ENCODE results near the gene BBS7.

BBS7 gene

GRCh38 chr4:121869841-121870822, at the start of gene BBS7:
Gene BBS7, minus strand, starts transcription at chr4:121870474. Its CDS starts 161 bp downstream, at chr4:121870313.
- DNase-seq: peak; percentile 86

DNA sequence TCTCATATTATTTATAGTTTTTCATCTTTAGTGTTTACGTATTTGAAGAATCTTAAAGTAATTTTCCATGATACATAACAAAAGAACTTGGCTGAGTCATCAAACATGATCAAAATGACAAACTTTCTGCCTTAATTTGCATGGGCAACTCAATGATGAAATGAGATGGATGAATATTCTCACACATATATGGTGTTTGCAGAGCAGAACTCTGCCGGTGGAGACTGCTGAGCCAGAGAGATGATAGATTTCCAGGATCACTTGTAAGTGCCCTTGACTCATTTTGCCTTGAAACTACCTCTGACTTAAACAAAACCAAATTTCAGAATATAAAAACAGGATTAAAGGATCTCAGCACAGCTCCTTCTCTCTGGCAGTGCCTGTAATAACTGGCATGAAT, 43.4 kb upstream of the BBS7 start:
- DNase-seq: no peak

DNA sequence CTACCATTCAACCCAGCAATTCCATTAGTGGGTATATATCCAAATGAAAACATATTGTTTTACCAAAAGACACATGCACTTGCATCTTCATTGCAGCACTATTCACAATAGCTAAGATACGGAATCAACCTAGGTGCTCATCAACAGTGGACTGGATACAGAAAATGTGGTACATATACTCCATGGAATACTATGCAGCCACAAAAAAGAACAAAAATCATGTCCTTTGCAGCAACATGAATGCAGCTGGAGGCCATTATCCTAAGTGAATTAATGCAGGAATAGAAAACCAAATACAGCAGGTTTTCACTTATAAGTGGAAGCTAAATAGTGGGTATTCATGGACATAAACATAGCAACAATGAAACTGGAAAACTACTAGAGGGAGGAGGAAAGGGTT, 38.1 kb upstream of the BBS7 start:
- no peak for DNase-seq

- DNase-seq: no peak
Observed at GRCh38 chr4:121900132-121900983, 30.1 kb upstream of the BBS7 start.

GRCh38 chr4:121898150-121898549, 27.9 kb upstream of the BBS7 start:
- no peak for DNase-seq

- no peak for DNase-seq
Observed at GRCh38 chr4:121888134-121888533, 17.9 kb upstream of the BBS7 start.

DNA sequence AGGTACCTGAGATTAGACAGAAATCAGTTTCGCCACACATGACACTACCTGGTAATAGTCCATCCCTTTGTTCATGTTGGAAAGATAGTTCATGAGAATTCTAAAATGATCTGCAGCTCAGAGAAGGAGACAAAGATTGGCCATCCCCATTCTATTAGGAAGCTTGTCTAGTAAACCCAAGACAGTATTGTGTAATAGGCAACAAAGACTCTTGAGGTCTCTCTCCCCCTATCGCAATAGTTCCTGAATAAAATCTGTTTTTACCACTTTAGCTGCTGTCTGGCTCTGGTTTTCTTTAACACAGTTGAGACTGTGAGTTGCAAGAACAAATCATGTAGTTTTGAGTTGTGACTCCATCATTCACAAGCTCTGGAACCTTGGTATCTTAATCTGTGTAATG, 14.8 kb upstream of the BBS7 start:
- DNase-seq: no peak

DNA sequence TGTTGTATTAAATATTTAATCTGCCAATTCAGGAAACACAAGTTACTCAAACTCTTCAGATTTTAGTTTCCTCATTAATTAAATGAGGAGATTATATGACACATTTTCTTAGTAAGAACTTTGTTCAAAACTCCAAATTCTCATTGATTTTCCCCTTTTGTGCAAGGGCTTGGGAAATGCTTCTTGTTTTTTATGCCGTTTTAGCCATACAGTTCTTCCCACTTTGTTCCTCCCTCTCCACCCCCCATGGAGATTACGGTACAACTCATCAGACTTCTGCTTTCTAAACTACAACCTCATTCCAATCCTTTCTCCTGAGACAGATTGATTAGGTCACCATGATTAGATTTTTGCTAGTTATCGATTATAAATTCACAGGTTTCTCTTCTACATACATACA, 10.9 kb upstream of the BBS7 start:
- no peak for DNase-seq

DNA sequence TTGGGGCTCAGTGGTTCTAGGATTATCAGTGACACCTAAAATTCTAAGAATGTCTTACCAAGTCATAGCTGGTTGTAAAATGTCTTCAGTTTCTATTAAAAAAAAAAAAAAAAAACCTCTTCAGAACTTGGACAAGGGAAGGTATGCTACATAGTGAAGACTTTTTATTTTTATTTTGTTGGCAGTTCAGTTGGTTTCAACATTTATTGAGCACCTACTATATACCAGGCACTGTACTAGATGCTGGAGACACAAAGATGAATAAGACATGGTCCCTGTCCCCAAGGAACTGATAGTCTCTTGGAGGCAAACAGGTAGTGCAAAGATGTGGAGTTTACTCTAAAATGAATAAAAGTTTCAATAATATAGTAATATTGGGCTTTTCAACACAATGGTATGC, 8.9 kb upstream of the BBS7 start:
- no peak for DNase-seq

GRCh38 chr4:121877041-121877773, 6.9 kb upstream of the BBS7 start:
- no peak for DNase-seq

DNA sequence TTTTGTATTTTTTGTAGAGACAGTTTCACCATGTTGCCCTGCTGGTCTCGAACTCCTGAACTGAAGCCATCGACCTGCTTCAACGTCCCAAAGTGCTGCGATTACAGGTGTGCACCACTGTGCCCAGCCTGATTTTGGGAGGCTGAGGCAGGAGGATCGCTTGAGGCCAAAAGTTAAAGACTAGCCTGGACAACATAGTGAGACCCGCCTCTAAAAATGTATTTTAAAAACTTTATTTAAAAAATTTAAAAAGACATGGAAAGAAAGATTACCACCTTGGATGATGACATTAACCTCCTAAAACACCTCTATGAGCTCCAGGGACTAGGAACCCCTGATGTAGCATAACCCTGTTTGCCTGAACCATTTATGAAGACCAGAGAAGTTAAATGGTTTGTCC, 5.8 kb upstream of the BBS7 start:
- no peak for DNase-seq

GRCh38 chr4:121875652-121876051, 5.4 kb upstream of the BBS7 start:
- DNase-seq: no peak

DNA sequence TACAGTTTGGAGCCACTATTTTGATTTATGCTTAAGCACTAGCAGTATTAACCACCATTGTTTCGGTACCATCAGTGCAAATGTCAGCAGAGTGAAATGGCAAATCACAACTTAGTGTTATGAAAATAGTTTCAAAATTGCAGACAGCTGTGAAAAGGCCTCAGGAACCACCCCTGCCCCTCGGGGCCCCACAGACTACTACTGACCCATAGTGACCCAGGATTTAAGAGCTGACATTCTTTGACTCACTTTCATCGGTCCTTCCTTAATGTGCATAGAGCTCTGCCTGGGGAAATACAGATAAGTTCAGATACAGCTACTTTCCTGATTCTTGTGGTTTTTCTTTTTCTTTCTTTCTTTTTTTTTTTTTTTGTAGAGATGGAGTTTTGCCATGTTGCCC, 3.3 kb upstream of the BBS7 start:
- no peak for DNase-seq

GRCh38 chr4:121863799-121864198, 6.5 kb downstream of the BBS7 start:
- DNase-seq: no peak

DNA sequence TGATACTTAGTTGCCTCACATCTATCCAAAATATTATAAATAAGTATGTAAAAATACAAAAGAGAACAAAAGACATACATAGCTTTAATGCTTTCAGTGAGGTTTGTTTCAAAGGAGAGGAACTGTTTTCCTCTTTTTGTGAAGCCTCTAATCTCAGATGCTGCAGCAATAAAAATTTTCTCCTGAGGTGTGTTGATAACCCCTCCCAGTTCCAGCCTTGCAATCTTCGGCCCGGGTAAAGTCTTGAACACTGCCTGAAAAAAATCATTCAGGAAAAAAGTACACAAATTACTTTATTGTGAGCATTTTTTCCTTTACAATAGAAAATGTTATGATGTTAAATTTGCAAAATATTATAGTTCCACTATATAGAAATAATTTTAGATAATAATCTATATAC, 8.8 kb downstream of the BBS7 start:
- DNase-seq: no peak

DNA sequence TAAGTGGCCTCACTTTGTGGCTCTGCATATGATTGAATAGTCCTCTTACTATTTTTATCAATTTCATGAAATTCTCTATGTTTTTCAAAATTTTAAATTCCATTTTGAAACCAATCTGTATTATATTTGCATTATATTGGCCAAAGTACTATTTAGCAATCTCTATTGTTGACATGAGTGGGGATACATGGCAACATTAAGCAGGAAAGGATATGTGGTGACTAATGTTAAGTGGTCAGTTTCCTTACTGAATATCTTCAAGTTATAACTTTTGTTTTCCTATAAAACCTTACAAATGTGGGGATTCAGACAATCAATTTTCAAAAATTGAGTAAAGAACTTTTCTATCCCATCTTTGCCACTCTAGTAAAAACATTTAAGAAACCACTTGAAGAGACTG, 10.2 kb downstream of the BBS7 start:
- no peak for DNase-seq

- DNase-seq: no peak
Observed at GRCh38 chr4:121851354-121851753, 18.9 kb downstream of the BBS7 start.

GRCh38 chr4:121846662-121847061, 23.6 kb downstream of the BBS7 start:
- no peak for DNase-seq

DNA sequence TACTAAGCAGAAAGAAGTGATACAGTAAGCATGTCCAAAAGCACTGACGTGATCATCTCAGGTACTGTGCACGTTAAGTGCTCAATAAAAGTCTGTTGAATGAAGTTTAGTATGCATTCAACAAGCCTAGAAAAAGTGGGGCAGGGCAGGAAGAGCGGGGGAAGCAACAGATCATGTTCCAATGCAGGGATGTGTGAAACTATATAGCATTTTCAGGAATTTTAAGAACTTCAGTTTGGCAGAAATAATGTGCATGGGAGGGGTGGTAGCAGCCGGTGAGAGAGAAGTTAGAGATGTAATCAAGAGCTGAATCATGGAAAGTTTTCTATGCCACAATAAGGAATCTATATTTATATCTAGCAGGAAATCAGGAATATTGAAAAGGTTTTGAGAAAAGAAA, 27.4 kb downstream of the BBS7 start:
- DNase-seq: no peak

DNA sequence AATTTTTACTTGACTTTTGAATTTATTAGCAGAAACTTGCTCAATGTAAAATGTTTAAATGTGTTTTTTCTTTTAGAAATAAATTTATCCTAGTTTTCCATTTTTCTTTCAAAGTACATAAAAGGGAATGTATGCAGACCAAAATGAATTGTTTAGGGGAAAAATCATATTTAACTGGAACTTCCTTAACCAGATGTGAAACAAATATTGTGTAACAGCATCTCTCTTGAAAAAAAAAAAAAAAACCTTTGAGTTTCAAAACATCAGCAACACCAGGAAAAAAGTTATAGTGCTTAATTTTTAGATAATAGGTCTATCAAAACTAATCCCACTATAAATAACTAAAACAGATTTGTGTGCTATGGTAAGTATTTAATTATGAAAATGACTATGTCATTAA, 32.1 kb downstream of the BBS7 start:
- DNase-seq: no peak

DNA sequence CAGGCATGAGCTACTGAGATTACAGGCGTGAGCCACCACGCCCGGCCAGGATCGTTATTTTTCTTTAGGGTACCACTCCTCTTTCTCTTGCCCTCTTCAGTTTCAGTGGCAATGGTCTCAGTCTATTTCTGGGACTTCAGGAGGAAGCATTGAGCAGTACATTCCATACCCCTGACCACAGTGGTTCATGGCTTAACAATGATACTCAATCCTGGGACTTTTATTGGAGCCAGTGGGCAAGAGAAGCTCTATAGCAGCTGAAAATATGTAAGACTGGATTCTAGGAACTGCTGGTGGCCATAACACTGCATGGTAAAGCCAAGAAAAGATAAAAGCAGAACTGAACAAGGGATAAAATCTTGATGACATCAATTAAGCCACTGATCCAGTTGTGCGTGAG, 40.8 kb downstream of the BBS7 start:
- no peak for DNase-seq

DNA sequence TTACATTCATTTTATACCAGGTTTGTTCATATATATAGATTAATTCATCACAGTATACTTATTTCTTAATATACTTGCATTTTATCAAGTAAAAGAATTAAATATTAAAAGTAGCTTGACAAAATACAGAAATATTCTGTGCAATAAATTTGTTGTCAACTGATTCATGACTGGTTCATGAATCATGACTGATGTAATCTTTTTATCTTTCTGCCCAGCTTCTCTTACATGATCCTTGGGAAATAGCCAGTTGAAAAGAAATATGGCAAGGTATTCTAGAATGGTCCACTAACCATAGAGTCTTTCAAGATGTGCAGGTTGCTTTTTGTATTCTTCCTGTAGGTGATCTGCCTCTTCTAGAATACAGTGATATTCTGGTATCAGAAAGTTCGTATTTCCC, 42.4 kb downstream of the BBS7 start:
- DNase-seq: no peak

DNA sequence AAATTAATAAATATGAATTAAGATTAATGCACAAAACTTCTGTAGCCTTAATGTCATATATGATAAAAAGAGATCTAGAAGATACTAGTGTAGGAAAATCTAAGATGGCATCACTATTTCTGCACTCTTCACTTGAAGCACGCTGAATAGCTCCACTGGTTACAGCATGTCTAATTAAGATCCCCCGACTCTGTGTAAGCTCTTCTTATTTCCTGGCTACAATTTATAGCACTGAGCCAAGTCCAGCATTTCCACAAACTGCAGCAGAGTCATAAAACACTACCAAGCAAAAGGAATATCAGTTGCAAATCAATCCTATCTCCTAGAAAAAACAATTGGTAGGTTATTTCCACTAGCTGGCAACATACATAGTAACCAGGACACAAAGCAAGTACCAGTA, 45.3 kb downstream of the BBS7 start:
- DNase-seq: no peak

All from NK-92 treated with Interleukin-12 subunit alpha and Interleukin-12 subunit beta, amount 100 ng/mL, for 24 hours (cell line).